HCEC 1CT (cell line): ENCODE measurements around the gene DGUOK.
"Not testable (repeated sequence)": the region's sequence is repeated elsewhere in the genome, so short reads cannot be mapped to it uniquely, and the experiment has no call there.

Source experiments
- DNase-seq: peaks from one replicate; pipeline ENCODE4 v3.0.0-alpha.2; 2017

DGUOK gene

GRCh38 chr2:73926493-73927327 is at the start of gene DGUOK:
DGUOK (plus strand) TSS chr2:73926880; CDS start chr2:73926911, 31 bp downstream.
- DNase-seq = peak; percentile 99

DNA sequence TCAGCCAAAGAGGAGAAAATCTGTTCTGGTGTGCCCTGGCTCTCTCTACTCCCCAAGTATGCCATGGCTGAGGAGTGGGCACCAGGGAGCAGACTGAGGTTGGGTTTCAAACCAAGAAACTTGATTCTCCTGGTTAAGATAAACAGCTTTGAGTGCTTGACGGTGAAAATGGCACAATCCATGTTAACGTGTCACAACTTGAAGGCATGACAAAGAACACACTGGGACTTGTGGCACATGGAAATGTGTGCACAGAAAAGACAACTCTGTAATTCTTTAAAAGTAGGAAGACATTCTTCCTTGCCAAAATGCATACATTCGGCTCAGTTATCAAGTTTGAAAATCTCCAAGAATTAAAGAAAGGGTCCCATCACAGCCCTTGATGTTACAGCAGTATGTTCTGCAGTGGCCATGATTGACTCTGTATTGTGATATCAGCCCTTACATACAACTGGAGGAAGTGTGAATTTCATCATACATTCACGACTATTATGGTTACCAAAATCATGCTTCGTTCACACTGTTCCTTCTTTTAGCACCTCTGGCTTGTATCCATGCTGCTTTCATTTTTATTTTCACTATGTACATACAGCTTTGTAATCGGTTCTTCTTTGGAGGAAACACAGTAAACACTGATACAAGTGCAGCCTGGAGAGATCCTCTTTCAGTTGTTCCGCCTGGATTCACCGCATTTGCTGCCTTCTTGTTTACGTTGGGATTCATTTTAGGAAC is 49.4 kb upstream of the DGUOK start:
- DNase-seq = no peak

- not testable (repeated sequence) for DNase-seq
These were observed 48.7 kb upstream of the DGUOK start for GRCh38 chr2:73877984-73878383.

DNA sequence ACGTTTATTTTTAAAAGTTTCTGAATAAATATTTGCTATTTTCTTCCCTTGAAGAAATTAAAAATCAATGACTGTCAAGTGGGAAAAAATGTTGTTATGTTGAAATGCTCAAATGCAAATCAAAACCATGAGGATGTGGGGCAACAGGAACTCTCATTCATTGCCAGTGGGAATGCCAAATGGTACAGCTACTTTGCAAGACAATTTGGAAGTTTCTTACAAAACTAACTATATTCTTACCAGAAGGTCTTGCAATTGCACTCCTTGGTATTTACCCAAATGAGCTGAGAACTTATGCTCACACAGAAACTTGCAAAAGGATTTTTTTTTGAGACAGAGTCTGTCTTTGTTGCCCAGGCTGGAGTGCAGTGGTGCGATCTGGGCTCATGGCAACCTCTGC is 41.3 kb upstream of the DGUOK start:
- DNase-seq = no peak

- no peak for DNase-seq
These were observed 40.3 kb upstream of the DGUOK start for GRCh38 chr2:73886357-73886756.

GRCh38 chr2:73887596-73888353 is 38.9 kb upstream of the DGUOK start:
- DNase-seq = peak; percentile 44

- DNase-seq = no peak
These were observed 38.3 kb upstream of the DGUOK start for GRCh38 chr2:73888388-73888787.

DNA sequence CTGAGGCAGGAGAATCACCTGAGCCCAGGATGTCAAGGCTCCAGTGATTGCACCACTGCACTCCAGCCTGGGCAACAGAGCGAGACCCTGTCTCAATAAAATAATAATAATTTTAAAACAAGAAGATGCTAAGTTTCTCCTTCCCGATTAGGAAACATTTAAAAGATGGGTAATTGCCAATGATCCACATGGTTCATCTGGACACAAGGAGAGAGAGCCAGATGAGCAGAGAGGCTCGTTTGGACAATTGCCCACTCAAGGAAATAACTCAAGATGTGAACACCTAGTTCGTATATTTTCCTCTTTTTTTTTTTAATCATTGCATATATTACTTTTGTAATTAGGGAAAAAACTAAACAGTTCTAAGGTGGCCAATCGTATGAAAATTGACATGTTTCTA is 37.5 kb upstream of the DGUOK start:
- DNase-seq = no peak

- peak; percentile 46 for DNase-seq
These were observed 36.2 kb upstream of the DGUOK start for GRCh38 chr2:73890301-73891092.

DNA sequence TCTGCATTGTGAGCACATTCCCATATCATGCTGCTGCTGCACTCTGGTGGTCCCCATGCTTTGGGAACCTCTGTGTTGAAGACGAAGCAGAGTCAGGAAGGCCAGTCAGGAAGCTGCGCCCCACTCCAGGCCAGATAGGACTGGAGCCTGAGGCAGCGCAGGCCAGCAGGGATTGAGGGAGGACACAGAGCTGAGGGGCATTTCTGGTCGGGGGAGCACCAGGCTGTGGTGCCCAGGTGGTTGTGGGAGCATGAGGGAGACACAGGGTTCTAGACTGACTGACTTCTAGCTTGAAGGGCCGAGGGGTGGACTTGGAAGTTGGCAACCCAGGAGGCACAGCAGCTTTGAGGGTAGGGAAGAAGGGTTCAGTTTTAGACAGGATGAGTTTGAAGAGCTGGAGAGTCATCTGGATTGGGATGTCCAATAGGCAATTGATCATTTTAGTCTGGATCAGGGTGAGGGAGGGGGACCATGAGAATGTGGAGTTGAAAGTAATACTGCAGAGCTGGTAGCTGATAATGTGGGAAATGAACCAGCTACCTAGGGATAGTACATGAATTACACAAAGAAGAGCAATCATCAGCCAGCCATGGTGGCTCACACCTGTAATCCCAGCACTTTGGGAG is 35.3 kb upstream of the DGUOK start:
- no peak for DNase-seq

DNA sequence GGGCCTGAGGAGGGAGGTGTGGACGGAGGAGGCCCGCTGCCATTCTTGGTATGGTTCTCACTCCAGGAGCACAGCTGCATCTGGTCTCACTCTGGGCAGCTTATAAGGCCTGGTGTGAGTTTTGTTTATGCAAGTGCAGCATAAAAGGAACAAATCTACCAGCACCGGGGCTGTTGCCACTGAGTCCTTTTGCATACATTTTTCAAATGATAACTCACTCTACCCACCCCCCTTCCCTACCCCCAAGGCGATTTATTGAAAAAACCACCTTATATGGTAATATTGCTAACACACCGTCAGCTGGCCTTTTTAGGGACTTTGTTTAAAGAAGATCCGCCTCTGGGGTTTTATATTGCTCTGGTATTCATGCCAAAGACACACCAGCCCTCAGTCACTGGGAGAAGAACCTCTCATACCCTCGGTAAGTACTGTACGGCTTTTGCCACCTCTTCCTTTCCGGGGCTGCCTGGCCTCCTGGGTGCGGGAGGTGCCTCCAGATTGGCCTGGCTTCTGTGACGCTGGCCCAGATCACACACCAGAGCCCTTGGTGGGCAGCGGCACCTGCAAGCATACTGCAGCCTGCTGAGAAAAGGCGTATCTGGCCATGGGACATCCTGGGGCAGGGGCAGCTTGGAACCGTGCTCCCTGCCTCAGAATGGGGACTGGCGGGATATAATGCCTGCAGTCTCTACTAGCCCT is 33.9 kb upstream of the DGUOK start, which contains the start of gene ACTG2:
Gene ACTG2 (plus strand): TSS at position 378 of the 699 bp plus-strand sequence. CDS start 8,304 bp downstream, outside the sequence.
- peak; percentile 90 for DNase-seq

DNA sequence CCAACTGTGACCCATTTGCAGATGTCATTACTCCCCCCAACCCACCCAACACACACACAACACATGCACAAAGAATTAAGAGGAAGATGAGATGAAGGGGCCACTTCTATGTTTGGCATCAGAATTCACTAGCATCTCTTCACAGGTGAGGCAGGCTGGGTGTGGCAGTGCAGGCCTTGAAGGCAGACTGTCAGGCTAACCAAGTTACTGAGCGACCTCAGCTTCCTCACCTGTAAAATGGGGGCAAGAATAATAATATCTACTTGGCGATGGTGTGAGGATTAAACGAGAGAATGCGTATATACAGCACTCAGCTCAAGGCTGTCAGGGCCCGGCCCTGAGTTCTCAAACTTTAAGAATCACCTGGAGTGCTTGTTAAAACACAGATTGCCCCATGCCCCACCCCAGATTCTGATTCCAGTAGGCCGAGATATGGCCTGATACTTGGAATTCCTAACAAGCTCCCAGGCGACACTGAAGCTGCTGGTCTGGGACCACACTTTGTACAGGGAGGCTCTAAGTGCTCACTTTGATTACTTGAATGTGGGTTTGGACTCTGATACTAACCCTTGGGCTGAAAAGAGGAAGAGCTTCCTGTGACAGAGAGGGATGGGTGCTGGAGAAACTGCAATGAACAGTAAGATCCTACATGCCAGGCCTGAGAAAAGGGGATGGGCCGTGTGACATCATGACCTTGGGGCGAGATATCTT is 32.8 kb upstream of the DGUOK start:
- no peak for DNase-seq

- DNase-seq = no peak
These were observed 32.2 kb upstream of the DGUOK start for GRCh38 chr2:73894475-73894850.

GRCh38 chr2:73894877-73895276 is 31.8 kb upstream of the DGUOK start:
- DNase-seq = no peak

DNA sequence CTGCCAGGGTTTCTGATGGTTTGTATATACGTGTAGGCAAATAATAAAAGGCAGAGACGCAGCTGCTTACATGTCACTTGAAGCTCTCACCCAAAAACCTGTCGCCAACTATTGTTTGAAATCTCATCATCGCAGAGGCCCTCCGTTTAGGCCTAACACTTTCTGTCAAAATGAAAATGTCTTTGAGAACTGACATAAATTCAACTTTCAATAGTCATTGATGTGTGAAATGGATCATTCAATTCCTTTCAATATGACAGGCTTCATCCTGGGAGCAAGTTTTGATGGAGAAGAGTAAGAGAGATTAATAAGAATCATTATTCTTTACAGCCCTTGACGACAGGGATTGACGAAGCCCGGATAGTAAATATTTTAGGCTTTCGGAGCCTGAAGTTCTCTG is 31.2 kb upstream of the DGUOK start:
- DNase-seq = no peak

DNA sequence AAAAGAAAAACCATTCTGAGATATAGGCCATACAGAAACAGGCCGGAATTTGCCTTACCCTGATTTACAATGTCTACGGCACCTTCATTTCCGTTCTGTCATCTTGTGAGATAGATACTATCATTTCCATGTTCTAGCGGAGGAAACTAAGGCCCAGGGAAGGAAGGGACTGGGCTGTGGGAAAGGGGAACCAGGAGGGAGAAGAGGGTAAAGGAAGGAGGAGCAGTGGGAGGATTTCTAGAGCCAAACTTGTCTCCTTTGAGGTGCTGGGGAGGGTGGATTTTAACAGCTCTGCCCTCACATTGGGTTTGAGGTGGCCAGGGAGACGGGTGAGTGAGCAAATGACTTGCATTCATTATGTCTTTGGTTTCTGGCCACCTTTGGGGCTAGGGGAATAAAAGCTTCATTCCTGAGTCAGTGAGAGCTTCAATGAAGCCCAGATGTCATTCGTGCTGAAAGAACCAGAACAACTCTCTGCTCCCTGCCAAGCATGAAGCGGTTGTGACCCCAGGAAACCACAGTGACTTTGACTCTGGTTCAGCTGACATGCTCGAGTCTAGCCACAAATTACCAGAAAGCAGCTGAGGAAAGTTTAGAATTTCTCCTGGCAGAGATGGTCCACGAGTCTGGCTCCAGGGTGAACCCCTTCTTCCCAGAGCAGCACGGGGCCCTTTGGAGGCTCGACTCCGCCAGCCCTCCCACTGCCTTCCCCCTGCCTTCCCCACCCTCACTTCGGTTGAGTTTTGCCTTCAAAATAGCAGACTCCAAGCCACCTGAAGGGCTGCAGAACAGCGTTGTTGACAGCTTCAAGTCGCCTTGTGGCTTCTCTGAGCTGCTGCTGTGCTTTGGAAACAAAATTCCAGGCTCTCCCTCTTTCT is 30.1 kb upstream of the DGUOK start:
- DNase-seq = peak; percentile 64

- no peak for DNase-seq
These were observed 29.5 kb upstream of the DGUOK start for GRCh38 chr2:73897240-73897583.

GRCh38 chr2:73897934-73898333 is 28.7 kb upstream of the DGUOK start:
- DNase-seq = no peak

DNA sequence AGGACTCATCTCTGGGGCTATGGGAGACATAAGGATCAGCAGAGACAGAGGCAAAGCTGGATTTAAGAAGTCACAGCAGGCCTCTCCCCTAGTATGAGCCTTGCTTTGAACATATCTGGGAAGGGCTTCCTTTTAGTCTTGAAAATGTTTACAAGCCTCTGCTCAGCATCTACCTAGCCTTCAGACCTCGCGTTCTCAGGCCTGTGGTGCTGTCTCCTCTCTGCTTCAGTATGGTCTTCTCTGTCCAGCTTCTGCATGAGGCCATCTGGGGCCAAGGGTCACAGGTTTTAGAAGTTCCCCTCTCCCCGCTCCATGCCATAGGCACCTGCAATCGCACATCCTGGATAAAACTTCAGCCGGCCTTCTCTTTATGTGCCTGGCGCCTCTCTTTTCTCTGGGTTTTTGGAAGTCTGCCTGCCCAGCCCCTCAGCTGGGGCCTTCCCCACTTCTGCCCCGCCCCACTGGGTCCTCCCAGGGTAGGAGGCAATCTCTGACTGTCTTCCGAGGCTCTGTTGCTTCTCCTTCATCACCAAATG is 26.8 kb upstream of the DGUOK start:
- DNase-seq = no peak

DNA sequence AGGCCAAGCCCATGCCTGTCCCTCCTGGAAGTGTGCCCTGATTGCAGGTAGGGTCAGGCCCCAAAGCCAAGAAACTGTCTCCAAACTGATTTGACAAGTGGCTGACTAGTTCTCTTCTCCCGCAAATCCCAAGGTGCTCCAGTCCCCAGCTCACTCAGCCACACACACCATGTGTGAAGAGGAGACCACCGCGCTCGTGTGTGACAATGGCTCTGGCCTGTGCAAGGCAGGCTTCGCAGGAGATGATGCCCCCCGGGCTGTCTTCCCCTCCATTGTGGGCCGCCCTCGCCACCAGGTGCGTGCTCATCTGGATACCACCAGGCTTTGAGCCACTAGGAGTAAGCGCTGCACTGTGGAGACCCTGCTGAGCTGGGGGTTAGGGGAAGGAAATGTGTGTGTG is 25.5 kb upstream of the DGUOK start:
- no peak for DNase-seq
